HG03039 (cell line): ENCODE data around the gene GHRL.

Experiments
- ATAC-seq: cut with Tn5 transposase; IDR thresholded peaks from one replicate; pipeline ENCODE4 v1.9.1; 2021; ENCODE audit warnings: mild to moderate bottlenecking, moderate library complexity; ENCODE audit not compliant: unreplicated experiment

GHRL gene

GRCh38 chr3:10292505-10293419, at the start of gene GHRL:
TSS of gene GHRL (minus strand) at chr3:10292947. CDS start at chr3:10290180, 2,767 bp downstream.
- peak; percentile 81 for ATAC-seq

- ATAC-seq: no peak
Measured at GRCh38 chr3:10341901-10342398, 49.2 kb upstream of the GHRL start.

GRCh38 chr3:10340476-10340875, 47.7 kb upstream of the GHRL start:
- ATAC-seq: no peak

GRCh38 chr3:10340046-10340445, 47.3 kb upstream of the GHRL start:
- no peak for ATAC-seq

- no peak for ATAC-seq
Measured at GRCh38 chr3:10339376-10339955, 46.7 kb upstream of the GHRL start.

GRCh38 chr3:10338591-10339353, 46.0 kb upstream of the GHRL start:
- ATAC-seq: no peak

- ATAC-seq: no peak
Measured at GRCh38 chr3:10338164-10338470, 45.4 kb upstream of the GHRL start.

- ATAC-seq: no peak
Measured at GRCh38 chr3:10337323-10338163, 44.8 kb upstream of the GHRL start.

- no peak for ATAC-seq
Measured at GRCh38 chr3:10336761-10337160, 44.0 kb upstream of the GHRL start.

GRCh38 chr3:10335871-10336622, 43.3 kb upstream of the GHRL start:
- no peak for ATAC-seq

GRCh38 chr3:10335190-10335738, 42.5 kb upstream of the GHRL start:
- no peak for ATAC-seq

- no peak for ATAC-seq
Measured at GRCh38 chr3:10334459-10334858, 41.7 kb upstream of the GHRL start.

- ATAC-seq: no peak
Measured at GRCh38 chr3:10334042-10334441, 41.3 kb upstream of the GHRL start.

GRCh38 chr3:10333349-10333650, 40.6 kb upstream of the GHRL start:
- no peak for ATAC-seq

GRCh38 chr3:10332481-10333348, 40.0 kb upstream of the GHRL start:
- ATAC-seq: no peak

- ATAC-seq: no peak
Measured at GRCh38 chr3:10331320-10331719, 38.6 kb upstream of the GHRL start.

GRCh38 chr3:10330319-10330718, 37.6 kb upstream of the GHRL start:
- ATAC-seq: no peak

GRCh38 chr3:10329495-10330015, 36.8 kb upstream of the GHRL start:
- ATAC-seq: no peak
